Lower leg skin (tissue), 3 donors: Measurements from ENCODE around the gene S100A9.

Source experiments
- POLR2A ChIP-seq, 2 donors: fragments of 450-650 bp; IDR thresholded peaks; one replicate each; pipeline ENCODE4 v1.6.1; 2016 to 2017; ENCODE audit warnings: antibody characterized with exemption in 2 of 2, mild to moderate bottlenecking in 1 of 2, moderate library complexity in 1 of 2
- TF ChIP-seq, protein P1 (sequence below), 3 donors: fragments of 450-650 bp; IDR thresholded peaks; one replicate each; pipeline ENCODE4 v1.5.1; 2016; ENCODE audit warnings: antibody characterized with exemption in 3 of 3, mild to moderate bottlenecking in 3 of 3, moderate library complexity in 2 of 3

DNA sequence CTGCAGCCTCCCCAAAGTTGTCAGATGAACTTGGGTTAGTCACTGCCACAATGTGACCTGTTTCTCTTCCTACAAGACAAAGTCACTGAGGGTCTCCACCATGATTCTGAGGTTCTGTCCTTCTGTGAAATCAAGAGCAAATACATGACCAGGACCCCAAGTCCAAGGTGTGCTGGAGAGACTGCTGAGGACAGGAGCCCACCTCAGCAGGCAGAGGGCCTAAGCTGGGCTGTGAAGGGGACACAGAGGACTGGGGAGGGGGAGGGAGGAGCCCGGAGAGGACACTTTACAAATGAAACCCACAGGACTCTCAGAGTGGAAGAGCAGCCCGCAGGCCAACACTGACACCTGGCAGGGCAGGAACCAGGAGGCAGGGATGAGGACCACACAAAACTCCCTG, 48.2 kb upstream of the S100A9 start:
- TF ChIP-seq, protein P1, sequence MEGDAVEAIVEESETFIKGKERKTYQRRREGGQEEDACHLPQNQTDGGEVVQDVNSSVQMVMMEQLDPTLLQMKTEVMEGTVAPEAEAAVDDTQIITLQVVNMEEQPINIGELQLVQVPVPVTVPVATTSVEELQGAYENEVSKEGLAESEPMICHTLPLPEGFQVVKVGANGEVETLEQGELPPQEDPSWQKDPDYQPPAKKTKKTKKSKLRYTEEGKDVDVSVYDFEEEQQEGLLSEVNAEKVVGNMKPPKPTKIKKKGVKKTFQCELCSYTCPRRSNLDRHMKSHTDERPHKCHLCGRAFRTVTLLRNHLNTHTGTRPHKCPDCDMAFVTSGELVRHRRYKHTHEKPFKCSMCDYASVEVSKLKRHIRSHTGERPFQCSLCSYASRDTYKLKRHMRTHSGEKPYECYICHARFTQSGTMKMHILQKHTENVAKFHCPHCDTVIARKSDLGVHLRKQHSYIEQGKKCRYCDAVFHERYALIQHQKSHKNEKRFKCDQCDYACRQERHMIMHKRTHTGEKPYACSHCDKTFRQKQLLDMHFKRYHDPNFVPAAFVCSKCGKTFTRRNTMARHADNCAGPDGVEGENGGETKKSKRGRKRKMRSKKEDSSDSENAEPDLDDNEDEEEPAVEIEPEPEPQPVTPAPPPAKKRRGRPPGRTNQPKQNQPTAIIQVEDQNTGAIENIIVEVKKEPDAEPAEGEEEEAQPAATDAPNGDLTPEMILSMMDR (IDR thresholded peaks at IDR 0.05): no peak
- no peak for TF ChIP-seq POLR2A (IDR thresholded peaks at IDR 0.05)
